Iris pigment epithelial cell (primary cell): ENCODE measurements around the gene LANCL2.
"Not testable (repeated sequence)": the region's sequence is repeated elsewhere in the genome, so short reads cannot be mapped to it uniquely, and the experiment has no call there.

ENCODE experiments used
- DNase-seq: peaks from one replicate; pipeline ENCODE4 v3.0.0-alpha.2; 2011; ENCODE audit warnings: low read depth

The LANCL2 gene

DNA sequence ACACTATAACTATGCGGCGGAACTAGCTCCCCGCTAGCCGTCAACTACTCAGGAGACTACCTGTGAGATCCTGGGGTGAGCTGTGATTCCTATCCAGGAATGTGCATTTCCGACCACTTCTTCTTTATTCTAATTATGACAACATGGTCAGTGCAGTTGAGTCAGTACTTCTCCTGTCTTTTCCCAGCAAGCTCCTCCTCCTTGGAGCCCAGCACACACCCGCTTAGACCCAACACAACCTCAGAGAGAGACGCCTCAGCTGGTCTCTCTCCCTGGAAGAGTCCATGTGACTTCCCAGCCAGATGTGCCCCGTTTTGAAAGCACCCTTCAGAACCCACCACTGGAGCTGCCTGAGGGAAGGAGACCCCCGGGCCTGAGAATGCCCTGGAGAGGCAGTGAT lies 106.5 kb downstream of the LANCL2 start:
- not testable (repeated sequence) for DNase-seq

DNA sequence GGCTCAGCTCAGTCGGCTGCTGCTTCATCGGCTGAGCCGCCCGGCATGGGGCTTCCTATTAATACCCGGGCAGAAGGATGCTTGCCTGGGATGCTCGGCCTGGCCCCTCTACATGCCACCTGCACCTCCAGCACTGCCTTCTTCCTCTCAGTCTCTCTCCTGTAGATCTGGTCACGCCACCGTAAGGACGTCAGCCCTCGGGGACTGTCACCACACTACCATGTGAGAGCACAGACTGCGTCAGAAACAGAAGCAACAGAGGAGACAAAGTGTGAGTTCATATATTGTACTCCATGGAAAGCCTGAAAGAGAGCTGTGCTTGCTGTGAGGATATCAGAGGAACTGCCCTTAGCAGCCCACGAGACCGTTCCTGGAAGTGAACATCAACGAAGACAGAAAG lies 107.3 kb downstream of the LANCL2 start:
- DNase-seq: not testable (repeated sequence)

DNA sequence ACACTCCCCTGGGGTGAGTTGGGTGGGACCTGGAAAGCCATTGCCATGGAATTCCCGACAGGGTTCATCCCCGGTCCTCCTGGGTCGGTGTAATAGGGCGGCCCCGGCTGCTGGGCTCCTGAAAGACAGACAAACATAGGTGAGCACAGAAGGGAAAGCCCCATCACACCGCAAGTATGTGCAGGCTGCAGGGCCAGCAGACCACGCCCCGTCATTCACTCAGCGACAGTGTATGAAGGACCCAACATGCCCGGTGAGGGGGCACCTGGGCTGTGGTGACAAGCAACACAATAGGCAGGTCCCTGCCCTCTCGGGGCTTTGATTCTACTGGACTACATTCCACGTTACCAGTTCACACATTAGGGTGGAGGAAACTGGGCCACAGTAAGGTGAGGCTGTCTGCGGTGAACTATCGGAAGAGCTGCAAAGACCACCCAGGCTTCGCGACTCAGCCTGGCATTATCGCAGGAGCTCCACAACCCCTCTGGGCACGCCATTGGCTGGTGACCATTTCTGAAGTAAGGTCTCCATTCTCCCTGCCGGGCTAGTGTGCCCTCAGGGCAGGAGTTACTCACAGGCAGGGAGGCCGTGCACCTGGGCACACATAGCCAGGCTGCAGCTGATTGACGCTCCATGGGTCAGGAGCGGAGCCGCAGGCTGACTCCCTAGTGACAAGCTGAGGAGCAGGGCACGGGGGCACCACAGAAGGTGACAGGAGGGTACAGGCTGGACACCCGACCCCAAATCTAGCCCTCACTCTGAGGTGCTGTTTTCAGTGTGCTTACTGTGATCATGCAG lies 108.0 kb downstream of the LANCL2 start:
- DNase-seq: no peak

- no peak for DNase-seq
Measured at GRCh38 chr7:55473932-55474331, 108.8 kb downstream of the LANCL2 start.

- no peak for DNase-seq
Measured at GRCh38 chr7:55474944-55475854, 110.1 kb downstream of the LANCL2 start.

- DNase-seq: peak; percentile 44
Measured at GRCh38 chr7:55475855-55476803, 111.0 kb downstream of the LANCL2 start.

- no peak for DNase-seq
Measured at GRCh38 chr7:55476852-55477780, 112.0 kb downstream of the LANCL2 start.

- DNase-seq: peak; percentile 90
Measured at GRCh38 chr7:55477781-55478374, 112.7 kb downstream of the LANCL2 start.

DNA sequence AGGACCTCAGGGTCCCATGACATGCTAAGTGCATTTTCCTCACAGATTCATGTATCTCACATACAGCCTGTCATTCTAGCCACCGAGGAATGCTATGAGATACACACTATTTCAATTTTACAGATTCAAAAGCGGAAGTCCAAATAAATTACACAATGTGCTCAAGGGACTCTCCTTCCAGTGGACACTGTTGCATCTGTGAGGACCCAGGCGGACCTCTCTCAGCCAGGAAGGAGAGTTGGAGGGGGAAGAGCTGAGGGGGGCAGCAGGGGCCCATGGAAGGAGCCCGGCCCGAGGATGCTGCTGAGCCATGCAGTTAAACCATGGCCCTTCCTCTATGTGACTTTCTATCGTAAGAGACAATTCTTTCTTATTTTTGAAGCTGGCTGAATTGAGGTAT lies 113.6 kb downstream of the LANCL2 start:
- DNase-seq: no peak

- no peak for DNase-seq
Measured at GRCh38 chr7:55481155-55481554, 116.0 kb downstream of the LANCL2 start.

DNA sequence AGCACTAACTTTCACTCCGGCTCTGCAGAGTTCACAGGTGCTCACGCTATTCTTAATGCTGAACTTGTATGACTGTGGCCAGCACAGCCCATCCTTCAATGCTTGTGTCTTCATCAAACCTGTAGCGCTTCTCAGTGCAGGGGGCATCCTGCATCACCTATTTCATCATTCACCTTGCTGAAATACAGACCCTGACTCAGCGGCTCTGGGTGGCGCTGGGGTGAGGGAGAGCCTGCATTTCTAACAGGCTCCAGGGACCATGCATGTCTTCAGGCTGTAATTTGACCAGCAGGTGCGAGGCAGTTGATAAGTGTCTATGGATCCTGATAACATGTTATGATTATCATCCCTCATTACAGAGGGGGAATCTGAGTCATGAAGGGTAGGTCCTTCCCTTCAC lies 117.9 kb downstream of the LANCL2 start:
- DNase-seq: no peak
